HCT116 (cell line): ENCODE measurements around the gene BCHE. TPM values are rescaled to one million over a fixed set of nuclear protein-coding genes. Genes with fewer than 3 reads are reported as not detected.

ENCODE experiments used
- ATAC-seq: fragments of 200-7000 bp; cut with Tn5 transposase; 2 replicates; pipeline ENCODE4 v1.9.1; 2020; ENCODE audit warnings: mild to moderate bottlenecking, moderate library complexity
- BruUV-seq: library from RNA; stranded (reverse); fragments of 400-500 nt; replicated peaks from 2 replicates; lab custom pipeline; 2021; lab: Mats Ljungman, UMichigan
- CTCF ChIA-PET: fragments of 300-600 bp; sonication (Branson Sonifier 250); formaldehyde crosslinking; loops from one replicate; lab custom pipeline; 2021; ENCODE audit warnings: antibody characterized with exemption; lab: Charles Lee
- POLR2A ChIA-PET: fragments of 300-600, 350-600 bp; sonication (Branson Sonifier 250); formaldehyde crosslinking; loops from one replicate; lab custom pipeline; 2021; ENCODE audit warnings: antibody characterized with exemption; lab: Charles Lee
- RAD21 ChIA-PET, 2 experiments: fragments of 300-600 bp; sonication (Branson Sonifier 250); formaldehyde crosslinking; loops; one replicate each; lab custom pipeline; 2023; ENCODE audit warnings: low total read pairs in 2 of 2; ENCODE audit not compliant: uncharacterized antibody in 2 of 2, unreplicated experiment in 2 of 2, low non-redundant PET in 1 of 2; lab: Charles Lee
- DNase-seq: peaks from one replicate; pipeline ENCODE4 v3.0.0-alpha.2; 2010; ENCODE audit warnings: low read depth, low spot score
- H2AFZ ChIP-seq: fragments of 200-600 bp; shearing (Covaris generic), sonication (generic); 2 replicates; pipeline ENCODE4 v1.6.1; 2017; ENCODE audit warnings: low read depth, mixed run types, mixed read lengths, antibody characterized with exemption, low read length; ENCODE audit not compliant: poor library complexity, severe bottlenecking
- H3K27ac ChIP-seq: 2 replicates; pipeline ENCODE4 v1.5.1; 2012; ENCODE audit warnings: low read depth, low read length
- H3K27me3 ChIP-seq: fragments of 200-600 bp; sonication (generic); 2 replicates; pipeline ENCODE4 v1.6.1; 2016; ENCODE audit warnings: mixed run types, low read length, mixed read lengths; ENCODE audit not compliant: insufficient read depth
- H3K36me3 ChIP-seq, 2 experiments: fragments of 200-500 bp in 1 of 2; fragments of 200-600 bp in 1 of 2; sonication (Bioruptor generic) in 1 of 2; sonication (generic) in 1 of 2; 2 replicates each; pipeline versions ENCODE4 v1.5.1 to v1.6.1; 2014 to 2016; ENCODE audit warnings: low read length in 2 of 2, inconsistent platforms in 1 of 2, mixed read lengths in 1 of 2, mixed run types in 1 of 2; ENCODE audit not compliant: insufficient read depth in 2 of 2, control insufficient read depth in 1 of 2
- H3K4me1 ChIP-seq, 2 experiments: fragments of 200-600 bp in 1 of 2; sonication (generic) in 1 of 2; 2 replicates each; pipeline versions ENCODE4 v1.5.1 to v1.6.1; 2012 to 2017; ENCODE audit warnings: low read length in 2 of 2, inconsistent platforms in 1 of 2, mild to moderate bottlenecking in 1 of 2, mixed read lengths in 1 of 2, mixed run types in 1 of 2, moderate library complexity in 1 of 2; ENCODE audit not compliant: insufficient read depth in 2 of 2, control insufficient read depth in 1 of 2
- H3K4me2 ChIP-seq: fragments of 200-600 bp; sonication (generic); 2 replicates; pipeline ENCODE4 v1.6.1; 2017; ENCODE audit warnings: mixed run types, low read length, mixed read lengths
- H3K4me3 ChIP-seq, 2 experiments: fragments of 200-600 bp in 1 of 2; sonication (generic) in 1 of 2; replicated peaks in 1 of 2; 2 replicates each; pipeline ENCODE4 v1.5.1; 2011 to 2016; ENCODE audit warnings: low read length in 2 of 2, control low read depth in 1 of 2, low read depth in 1 of 2, mild to moderate bottlenecking in 1 of 2, mixed read lengths in 1 of 2, mixed run types in 1 of 2
- H3K79me2 ChIP-seq: fragments of 200-600 bp; sonication (generic); 2 replicates; pipeline ENCODE4 v1.6.1; 2017; ENCODE audit warnings: mild to moderate bottlenecking, mixed run types, low read length, moderate library complexity, mixed read lengths; ENCODE audit not compliant: insufficient read depth
- H3K9ac ChIP-seq: fragments of 200-600 bp; sonication (generic); 2 replicates; pipeline ENCODE4 v1.6.1; 2016; ENCODE audit warnings: low read length, mixed read lengths
- H3K9me2 ChIP-seq: fragments of 200-600 bp; sonication (generic), shearing (Covaris generic); 2 replicates; pipeline ENCODE4 v1.6.1; 2017; ENCODE audit warnings: mixed run types, mild to moderate bottlenecking, moderate library complexity; ENCODE audit not compliant: insufficient read depth
- H3K9me3 ChIP-seq, 2 experiments: fragments of 200-500 bp in 1 of 2; fragments of 200-600 bp in 1 of 2; sonication (Bioruptor generic) in 1 of 2; sonication (generic) in 1 of 2; 2 replicates each; pipeline ENCODE4 v1.6.1; 2014 to 2017; ENCODE audit warnings: low read length in 2 of 2, mixed read lengths in 2 of 2, inconsistent platforms in 1 of 2, low read depth in 1 of 2, mild to moderate bottlenecking in 1 of 2, mixed run types in 1 of 2, moderate library complexity in 1 of 2; ENCODE audit not compliant: control insufficient read depth in 1 of 2, insufficient read depth in 1 of 2
- H4K20me1 ChIP-seq: fragments of 200-600 bp; sonication (generic), shearing (Covaris generic); 2 replicates; pipeline ENCODE4 v1.6.1; 2017; ENCODE audit warnings: mixed run types, mild to moderate bottlenecking, moderate library complexity; ENCODE audit not compliant: insufficient read depth
- CBX3 ChIP-seq: IDR thresholded peaks from 2 replicates; pipeline ENCODE4 v1.6.1; 2012; ENCODE audit warnings: low read depth
- CEBPB ChIP-seq: IDR thresholded peaks from 2 replicates; pipeline ENCODE4 v1.6.1; 2012; ENCODE audit warnings: low read depth
- EGR1 ChIP-seq: IDR thresholded peaks from 2 replicates; pipeline ENCODE4 v1.6.1; 2012; ENCODE audit warnings: low read depth
- ELF1 ChIP-seq: IDR thresholded peaks from 2 replicates; pipeline ENCODE4 v1.6.1; 2012; ENCODE audit warnings: low read depth, borderline replicate concordance
- FOSL1 ChIP-seq: IDR thresholded peaks from 2 replicates; pipeline ENCODE4 v1.6.1; 2012; ENCODE audit warnings: low read depth
- JUND ChIP-seq: IDR thresholded peaks from 2 replicates; pipeline ENCODE4 v1.6.1; 2012
- POLR2A ChIP-seq: IDR thresholded peaks from 2 replicates; pipeline ENCODE4 v1.7.0; 2011; ENCODE audit warnings: borderline replicate concordance; ENCODE audit not compliant: insufficient read depth, insufficient read length; ENCODE audit errors: extremely low read depth
- RAD21 ChIP-seq: IDR thresholded peaks from 2 replicates; pipeline ENCODE4 v1.6.1; 2012; ENCODE audit warnings: low read depth, mild to moderate bottlenecking
- SP1 ChIP-seq: IDR thresholded peaks from 2 replicates; pipeline ENCODE4 v1.6.1; 2012; ENCODE audit warnings: low read depth
- SRF ChIP-seq: IDR thresholded peaks from 2 replicates; pipeline ENCODE4 v1.6.1; 2012; ENCODE audit warnings: low read depth
- ZFX ChIP-seq: fragments of 450-650 bp; IDR thresholded peaks from 2 replicates; pipeline ENCODE4 v1.6.1; 2017
- ZNF274 ChIP-seq: fragments of 200-500 bp; sonication (Bioruptor generic); IDR thresholded peaks from 2 replicates; pipeline ENCODE4 v1.6.1; 2014; ENCODE audit warnings: mild to moderate bottlenecking, low read depth, low read length, inconsistent platforms
- intact Hi-C: fragments of 100-400 bp; cut with micrococcal nuclease; formaldehyde crosslinking; loops from 2 replicates; pipeline ENCODE4 v1.10.0; 2022
- total RNA-seq: library from RNA; stranded (reverse); gene quantifications from one replicate; pipeline ENCODE4 v1.2.1, GENCODE V29; 2021; ENCODE audit not compliant: unreplicated experiment
- TF ChIP-seq, protein P1 (sequence below): IDR thresholded peaks from 2 replicates; pipeline ENCODE4 v1.6.1; 2012
- TF ChIP-seq, protein P2 (sequence below): IDR thresholded peaks from 2 replicates; pipeline ENCODE4 v1.6.1; 2012

Gene BCHE
- total RNA-seq, 1 experiment from 2014 or later: not detected

DNA sequence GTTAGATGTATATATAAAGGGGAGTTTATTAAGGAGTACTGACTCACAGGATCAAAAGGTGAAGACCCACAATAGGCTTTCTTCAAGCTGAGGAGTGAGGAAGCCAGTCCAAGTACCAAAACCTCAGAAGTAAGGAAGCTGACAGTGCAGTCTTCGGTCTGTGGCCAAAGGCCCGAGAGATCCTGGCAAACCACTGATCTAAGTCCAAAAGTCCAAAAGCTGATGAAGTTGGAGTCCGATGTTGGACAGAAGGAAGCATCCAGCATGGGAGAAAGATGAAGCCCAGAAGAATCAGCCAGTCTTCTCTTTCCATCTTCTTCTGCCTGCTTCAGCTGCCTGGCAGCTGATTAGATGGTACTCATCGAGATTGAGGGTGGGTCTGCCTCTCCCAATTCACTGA lies 107.5 kb downstream of the BCHE start:
- Histone ChIP-seq H3K9ac (no peak overlapping the region), H3K4me2 (no peak overlapping the region)
- TF ChIP-seq RAD21: no peak
- TF ChIP-seq POLR2A: no peak
- TF ChIP-seq, protein P1, sequence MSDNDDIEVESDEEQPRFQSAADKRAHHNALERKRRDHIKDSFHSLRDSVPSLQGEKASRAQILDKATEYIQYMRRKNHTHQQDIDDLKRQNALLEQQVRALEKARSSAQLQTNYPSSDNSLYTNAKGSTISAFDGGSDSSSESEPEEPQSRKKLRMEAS: no peak
- no peak for TF ChIP-seq ZFX
- TF ChIP-seq SP1: no peak
- no peak for TF ChIP-seq CEBPB
- TF ChIP-seq EGR1: no peak
- TF ChIP-seq JUND: no peak
- TF ChIP-seq SRF: no peak
- TF ChIP-seq, all 23 proteins: peak for 0
- ChIA-PET CTCF (no interaction called here), POLR2A (no interaction called here), RAD21 (no interaction called here)
- Histone ChIP-seq H3K27ac (no peak overlapping the region), H4K20me1 (no peaks in the 10 kb centered on the region), H3K9me2 (no peaks in the 10 kb centered on the region; the same call in 1 of the 2 replicates), H3K4me3 (no peak overlapping the region), H2AFZ (no peak overlapping the region), H3K9me3 (no peaks in the 10 kb centered on the region), H3K4me1 (no peaks in the 10 kb centered on the region), H3K79me2 (no peaks in the 10 kb centered on the region), H3K27me3 (no peaks in the 10 kb centered on the region), H3K36me3 (no peaks in the 10 kb centered on the region)
- DNase-seq (no peak), ATAC-seq (no peak)
- BruUV-seq: no TSS peak
- intact Hi-C loops: no loop called here

DNA sequence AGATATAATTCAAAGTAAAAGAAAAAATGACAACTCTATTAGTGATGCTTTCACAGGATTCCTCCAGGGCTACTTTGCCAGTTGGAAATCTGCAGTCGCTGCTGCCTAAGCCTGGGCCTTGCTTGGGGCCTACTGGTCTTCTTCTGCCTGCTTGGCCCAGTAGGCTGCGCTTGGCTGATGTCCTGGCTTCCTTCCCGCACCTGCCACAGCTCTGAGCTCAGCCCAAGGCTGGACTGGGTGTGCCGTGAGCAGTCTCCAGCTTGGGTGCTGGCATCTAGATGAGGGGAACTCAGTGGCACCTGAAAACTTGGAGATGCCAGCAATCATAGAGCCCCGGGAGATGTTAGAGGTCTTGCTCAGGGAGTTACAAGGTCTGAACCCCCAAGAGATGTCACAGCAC lies 108.3 kb downstream of the BCHE start:
- ChIA-PET POLR2A (no interaction called here), CTCF (no interaction called here), RAD21 (no interaction called here)
- Histone ChIP-seq H3K4me2 (no peak overlapping the region), H3K27me3 (no peaks in the 10 kb centered on the region), H3K27ac (no peak overlapping the region), H3K4me1 (no peaks in the 10 kb centered on the region), H3K36me3 (no peaks in the 10 kb centered on the region), H2AFZ (no peak overlapping the region), H3K9ac (no peak overlapping the region), H3K79me2 (no peaks in the 10 kb centered on the region), H4K20me1 (no peaks in the 10 kb centered on the region), H3K9me3 (no peaks in the 10 kb centered on the region), H3K4me3 (no peak overlapping the region), H3K9me2 (no peaks in the 10 kb centered on the region; the same call in 1 of the 2 replicates)
- ATAC-seq: no peak
- intact Hi-C loops: no loop called here
- TF ChIP-seq ELF1 (no peak), JUND (no peak), POLR2A (no peak), FOSL1 (no peak), CBX3 (no peak), ZNF274 (no peak)
- TF ChIP-seq, protein P2, sequence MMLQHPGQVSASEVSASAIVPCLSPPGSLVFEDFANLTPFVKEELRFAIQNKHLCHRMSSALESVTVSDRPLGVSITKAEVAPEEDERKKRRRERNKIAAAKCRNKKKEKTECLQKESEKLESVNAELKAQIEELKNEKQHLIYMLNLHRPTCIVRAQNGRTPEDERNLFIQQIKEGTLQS: no peak
- BruUV-seq: no TSS peak
- DNase-seq: no peak
